HG03039 (cell line): ENCODE measurements around the gene MACROH2A1.

ENCODE experiments used
- ATAC-seq: cut with Tn5 transposase; IDR thresholded peaks from one replicate; pipeline ENCODE4 v1.9.1; 2021; ENCODE audit warnings: mild to moderate bottlenecking, moderate library complexity; ENCODE audit not compliant: unreplicated experiment

The MACROH2A1 gene

GRCh38 chr5:135398160-135398854 is 724 bp downstream of the MACROH2A1 start:
- no peak for ATAC-seq

GRCh38 chr5:135397084-135397483 is 1.9 kb downstream of the MACROH2A1 start:
- no peak for ATAC-seq

GRCh38 chr5:135396459-135397055 is 2.5 kb downstream of the MACROH2A1 start:
- no peak for ATAC-seq

GRCh38 chr5:135395866-135396265 is 3.2 kb downstream of the MACROH2A1 start:
- no peak for ATAC-seq

- ATAC-seq = no peak
These were observed 3.6 kb downstream of the MACROH2A1 start for GRCh38 chr5:135395451-135395850.

- no peak for ATAC-seq
These were observed 4.9 kb downstream of the MACROH2A1 start for GRCh38 chr5:135394095-135394494.

- ATAC-seq = no peak
These were observed 5.3 kb downstream of the MACROH2A1 start for GRCh38 chr5:135393691-135394090.

GRCh38 chr5:135393229-135393628 is 5.8 kb downstream of the MACROH2A1 start:
- ATAC-seq = no peak

- ATAC-seq = no peak
These were observed 6.8 kb downstream of the MACROH2A1 start for GRCh38 chr5:135392256-135392655.

- no peak for ATAC-seq
These were observed 7.2 kb downstream of the MACROH2A1 start for GRCh38 chr5:135391869-135392255.

GRCh38 chr5:135391116-135391868 is 7.7 kb downstream of the MACROH2A1 start:
- ATAC-seq = no peak

GRCh38 chr5:135388860-135389435 is 10.1 kb downstream of the MACROH2A1 start:
- ATAC-seq = no peak

GRCh38 chr5:135387629-135387960 is 11.4 kb downstream of the MACROH2A1 start:
- no peak for ATAC-seq

GRCh38 chr5:135386886-135387628 is 12.0 kb downstream of the MACROH2A1 start:
- no peak for ATAC-seq

- no peak for ATAC-seq
These were observed 12.9 kb downstream of the MACROH2A1 start for GRCh38 chr5:135386096-135386495.

- ATAC-seq = no peak
These were observed 13.5 kb downstream of the MACROH2A1 start for GRCh38 chr5:135385576-135385975.

GRCh38 chr5:135384898-135385297 is 14.1 kb downstream of the MACROH2A1 start:
- ATAC-seq = no peak

- no peak for ATAC-seq
These were observed 15.1 kb downstream of the MACROH2A1 start for GRCh38 chr5:135383803-135384495.

- no peak for ATAC-seq
These were observed 16.1 kb downstream of the MACROH2A1 start for GRCh38 chr5:135382981-135383380.

- ATAC-seq = no peak
These were observed 16.8 kb downstream of the MACROH2A1 start for GRCh38 chr5:135382106-135382790.
